Pancreas (tissue), 10 donors: Measurements from ENCODE around the gene FAM193A. TPM values are rescaled to one million over a fixed set of nuclear protein-coding genes. Genes with fewer than 3 reads are reported as not detected.
"Not testable (repeated sequence)": the region's sequence is repeated elsewhere in the genome, so short reads cannot be mapped to it uniquely, and the experiment has no call there.

Experiments
- ATAC-seq, 4 donors: fragments of 200-7000 bp; cut with Tn5 transposase; one replicate each; pipeline versions ENCODE4 v1.8.0 to v1.9.1; 2020; ENCODE audit warnings: mild to moderate bottlenecking in 4 of 4, moderate library complexity in 4 of 4
- DNase-seq, 6 donors: peaks; one replicate each; pipeline ENCODE4 v3.0.0-alpha.2; 2020
- FAIRE-seq: peaks from 2 replicates; lab custom pipeline; 2012; peaks lifted over from hg19 to GRCh38; lab: Jason Lieb, UNC
- H3K27ac ChIP-seq, 4 donors: fragments of 200-600 bp; sonication (generic); 1 replicate in 3 of 4; 2 replicates in 1 of 4; pipeline versions ENCODE4 v1.5.0 to v1.8.0; 2020
- H3K27me3 ChIP-seq, 4 donors: fragments of 200-600 bp; one replicate each; pipeline ENCODE4 v1.8.0; 2021
- H3K36me3 ChIP-seq, 3 donors: fragments of 200-600 bp; sonication (generic) in 1 of 3; one replicate each; pipeline versions ENCODE4 v1.5.0 to v1.8.0; 2020 to 2021
- H3K4me1 ChIP-seq, 3 donors: fragments of 200-600 bp; one replicate each; pipeline ENCODE4 v1.8.0; 2021
- H3K4me3 ChIP-seq, 4 donors: fragments of 200-600 bp; sonication (generic) in 2 of 4; one replicate each; pipeline versions ENCODE4 v1.5.0 to v1.8.0; 2020 to 2021
- H3K9me3 ChIP-seq, 4 donors: fragments of 200-600 bp; one replicate each; pipeline ENCODE4 v1.8.0; 2021
- CTCF ChIP-seq, 4 donors: fragments of 200-600 bp; sonication (generic) in 3 of 4; IDR thresholded peaks; one replicate each; pipeline versions ENCODE4 v1.5.0 to v1.8.0; 2021; ENCODE audit warnings: antibody characterized with exemption in 4 of 4
- WGBS, 2 donors: extraction: QIAGEN DNeasy Blood & Tissue Kit; methylation state at CpG; one replicate each; pipeline ENCODE4 v1.1.7; 2013; 5-methylcytosine and 5-hydroxymethylcytosine counted together
- intact Hi-C, 3 donors: fragments of 100-400 bp; cut with DNase I; formaldehyde crosslinking; loops; one replicate each; pipeline versions ENCODE4 v1.11.1 to v1.14.2; 2022
- polyA plus RNA-seq, 2 donors: library from polyadenylated mRNA; stranded (reverse); fragments of 200-250 nt; gene quantifications; one replicate each; pipeline ENCODE4 v1.2.3, GENCODE V29; 2013
- total RNA-seq, 6 donors: library from RNA; stranded (reverse); fragmentation: NEBNext Ultra II Directional in 4 of 6; extraction: Animal tissue kit (Norgen Biotek cat#: 25700) in 4 of 6; gene quantifications; one replicate each; pipeline versions ENCODE4 v1.2.1 to v1.2.4, GENCODE V29; 2021 to 2023
- donor health status: healthy with polysubstance abuse.
- donor health status: DM: no; HTN: no; CAD: no; lungs with moderate emphysema.
- donor health status: DM: no; HTN: no; CAD: no.
- donor health status: control.
- donor health status: control.
- donor health status: Bipolar disorder and iron deficiency.
- donor health status: DM: yes; HTN: yes; CAD: no.
- donor health status: DM: no; HTN: no; CAD: no.
- donor health status: DM: no; HTN: no; CAD: no.
- donor health status: DM: yes; HTN: yes; CAD: no.

The FAM193A gene
- total and polyA plus RNA-seq, 8 donors = 10.1 to 17.0 (median 10.7) TPM

DNA sequence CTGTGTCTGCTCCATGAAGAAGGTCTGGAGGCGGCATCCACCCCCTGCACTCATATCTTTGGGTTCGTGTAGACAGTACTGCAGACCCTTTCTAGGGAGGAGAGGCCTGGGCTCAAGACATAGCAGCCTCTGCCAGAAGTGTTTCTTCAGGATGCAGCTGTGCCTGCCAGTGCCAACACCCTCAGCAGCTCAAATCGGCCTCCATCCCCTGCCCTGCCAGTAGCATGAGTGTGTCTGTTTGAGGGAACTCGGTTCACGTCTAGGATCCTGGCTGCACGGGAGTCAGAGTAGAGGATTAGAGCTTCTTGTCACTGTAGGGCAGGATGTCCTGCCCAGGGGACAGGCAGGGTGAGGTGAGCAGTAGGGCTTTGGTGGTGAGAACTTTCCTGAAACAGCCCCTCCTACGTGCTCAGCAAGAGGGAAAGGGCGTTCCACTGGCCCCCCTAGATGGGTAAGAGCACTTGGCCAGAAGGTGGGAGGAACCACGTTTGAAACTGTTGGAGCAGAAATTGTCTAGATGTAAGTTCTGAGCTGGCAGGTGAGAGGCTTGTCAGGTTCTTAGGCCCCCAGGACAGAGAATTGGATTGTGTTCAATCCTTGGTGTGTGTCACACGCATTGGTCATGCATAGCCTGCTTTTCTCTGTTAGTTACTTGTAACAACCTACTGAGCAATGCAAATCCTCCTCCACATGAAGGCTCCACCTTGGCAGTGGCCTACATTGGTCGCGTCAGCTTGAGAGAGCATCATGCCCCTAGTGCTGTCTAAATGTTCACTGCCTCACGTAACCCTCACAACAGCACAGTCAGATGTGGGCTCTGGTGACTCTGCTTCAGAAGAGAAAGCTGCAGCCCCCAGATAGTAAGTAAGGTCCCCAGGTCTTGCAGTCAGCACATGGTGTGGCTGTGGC lies 25.8 kb upstream of the FAM193A start:
- no peak for DNase-seq
- 88 to 90% methylated on average over 13 of the region's 13 CpGs for WGBS, 2 donors
- Histone ChIP-seq H3K4me3 (no peak overlapping the region), H3K4me1 (no peaks in the 10 kb centered on the region), H3K36me3 (peaks cover 0 to 51% (median 15%) of the 10 kb centered on the region in 3 donors), H3K27ac (no peak overlapping the region), H3K27me3 (no peaks in the 10 kb centered on the region), H3K9me3 (no peaks in the 10 kb centered on the region)
- intact Hi-C loops = no loop called here
- no peak for FAIRE-seq
- TF ChIP-seq CTCF (IDR thresholded peaks at IDR 0.05) = no peak
- no peak for ATAC-seq

- Histone ChIP-seq H3K27me3 (no peaks in the 10 kb centered on the region), H3K9me3 (no peaks in the 10 kb centered on the region), H3K36me3 (peaks cover 0 to 56% (median 15%) of the 10 kb centered on the region in 3 donors), H3K4me3 (no peak overlapping the region), H3K27ac (no peak overlapping the region), H3K4me1 (no peaks in the 10 kb centered on the region)
- 75 to 83% methylated on average over 9 of the region's 9 CpGs for WGBS, 2 donors
- ATAC-seq = no peak
- intact Hi-C loops = no loop called here
- DNase-seq = no peak
- no peak for FAIRE-seq
- no peak for TF ChIP-seq CTCF (IDR thresholded peaks at IDR 0.05)
Measured at GRCh38 chr4:2511645-2512131, 24.8 kb upstream of the FAM193A start.

DNA sequence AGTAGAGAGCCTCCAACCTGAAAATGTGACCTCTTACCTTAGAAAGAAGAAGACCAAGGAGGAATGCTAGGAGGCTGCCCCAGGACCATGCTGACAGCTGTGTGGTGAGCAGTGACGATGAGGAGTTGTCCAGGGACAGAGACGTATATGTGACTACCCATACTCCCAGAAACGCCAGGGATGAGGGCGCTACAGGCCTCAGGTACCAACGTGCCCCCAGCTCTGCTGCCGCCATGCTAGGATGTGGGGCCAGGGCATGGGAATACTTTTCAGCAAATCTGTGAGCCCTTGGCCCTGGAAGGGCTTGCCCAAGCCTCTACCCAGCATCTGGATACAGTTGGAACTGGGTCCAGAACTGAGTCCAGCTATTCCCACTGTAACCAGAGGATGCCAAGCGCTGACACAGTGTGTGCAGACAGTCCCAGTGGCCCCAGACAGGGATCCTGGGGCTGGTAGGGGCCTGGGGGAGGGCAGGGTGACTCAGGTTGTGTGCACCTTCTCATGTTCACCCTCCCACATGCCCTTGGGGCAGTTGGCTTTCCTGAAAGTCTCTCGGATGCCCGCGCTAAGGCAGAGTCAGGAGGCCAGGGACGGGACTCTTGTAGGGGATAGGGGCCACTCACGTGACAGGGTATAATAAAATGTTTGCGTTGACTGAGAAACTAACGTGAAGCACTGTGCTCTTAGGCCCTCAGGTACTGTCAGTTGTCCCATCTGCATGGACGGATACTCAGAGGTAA lies 23.9 kb upstream of the FAM193A start:
- no peak overlapping the region for H3K27ac ChIP-seq
- FAIRE-seq = no peak
- no peak for DNase-seq
- no peak for TF ChIP-seq CTCF (IDR thresholded peaks at IDR 0.05)
- ATAC-seq = no peak
- no peak overlapping the region for H3K4me3 ChIP-seq
- no peaks in the 10 kb centered on the region for H3K9me3 ChIP-seq
- no peaks in the 10 kb centered on the region for H3K4me1 ChIP-seq
- intact Hi-C loops = no loop called here
- H3K36me3 ChIP-seq = peaks cover 0 to 55% (median 15%) of the 10 kb centered on the region in 3 donors
- 93 to 94% methylated on average over 15 of the region's 15 CpGs for WGBS, 2 donors
- no peaks in the 10 kb centered on the region for H3K27me3 ChIP-seq

GRCh38 chr4:2514193-2514592 lies 22.3 kb upstream of the FAM193A start:
- H3K4me1 ChIP-seq, H3K9me3 ChIP-seq, H3K27me3 ChIP-seq, H3K4me3 ChIP-seq, FAIRE-seq, ATAC-seq, DNase-seq, intact Hi-C loops, H3K27ac ChIP-seq: not testable (repeated sequence)
- peaks cover 0 to 53% (median 15%) of the 10 kb centered on the region in 3 donors for H3K36me3 ChIP-seq
- 84 to 91% methylated on average over 9 of the region's 9 CpGs for WGBS, 2 donors

GRCh38 chr4:2514944-2515343 lies 21.5 kb upstream of the FAM193A start:
- ATAC-seq, H3K27ac ChIP-seq, intact Hi-C loops, H3K4me1 ChIP-seq, FAIRE-seq, H3K9me3 ChIP-seq, DNase-seq, H3K4me3 ChIP-seq, H3K27me3 ChIP-seq: not testable (repeated sequence)
- H3K36me3 ChIP-seq = peaks cover 0 to 45% (median 15%) of the 10 kb centered on the region in 3 donors
- 89% methylated on average over 11 of the region's 11 CpGs for WGBS, 2 donors
